ENCODE results near the gene ENTHD1.

ENTHD1 gene

DNA sequence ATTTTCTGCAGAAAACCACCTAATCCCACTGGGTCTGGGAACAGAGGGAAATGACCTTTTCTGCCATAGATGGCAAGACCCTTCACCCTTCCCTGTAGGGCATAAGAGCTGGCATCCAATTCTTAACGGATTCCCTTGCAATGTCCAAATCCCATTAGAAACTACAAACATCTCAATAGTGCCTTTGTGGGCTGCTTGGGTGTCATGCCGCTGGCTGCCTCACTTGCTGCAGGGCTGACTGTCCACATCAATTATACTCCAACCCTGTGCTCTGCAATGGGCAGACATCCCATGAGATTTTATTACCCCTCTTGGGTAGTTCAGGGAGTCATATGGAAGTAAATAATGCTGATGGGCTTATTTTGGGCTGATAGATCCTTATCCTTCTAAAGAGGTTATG is 14.6 kb upstream of the ENTHD1 start:
- no peaks in the 10 kb centered on the region for H3K27me3 ChIP-seq (ENCODE audit: insufficient read depth, low read depth)
- no peak overlapping the region for H3K27ac ChIP-seq
- no peak overlapping the region for H3K4me2 ChIP-seq
- H3K9ac ChIP-seq: no peak overlapping the region
- H4K20me1 ChIP-seq (ENCODE audit: insufficient read depth): no peaks in the 10 kb centered on the region
- no peaks in the 10 kb centered on the region for H3K36me3 ChIP-seq (ENCODE audit: insufficient read depth)
- no peak overlapping the region for H2AFZ ChIP-seq (ENCODE audit: low read depth)
- no peaks in the 10 kb centered on the region for H3K4me1 ChIP-seq (ENCODE audit: low read depth, poor library complexity, severe bottlenecking)
- no peaks in the 10 kb centered on the region for H3K79me2 ChIP-seq (ENCODE audit: insufficient read depth, low read depth)
- H3K4me3 ChIP-seq (IDR thresholded peaks at IDR 0.05; ENCODE audit: insufficient read depth, low read depth, low read length): no peak overlapping the region
- TF ChIP-seq, protein P1, sequence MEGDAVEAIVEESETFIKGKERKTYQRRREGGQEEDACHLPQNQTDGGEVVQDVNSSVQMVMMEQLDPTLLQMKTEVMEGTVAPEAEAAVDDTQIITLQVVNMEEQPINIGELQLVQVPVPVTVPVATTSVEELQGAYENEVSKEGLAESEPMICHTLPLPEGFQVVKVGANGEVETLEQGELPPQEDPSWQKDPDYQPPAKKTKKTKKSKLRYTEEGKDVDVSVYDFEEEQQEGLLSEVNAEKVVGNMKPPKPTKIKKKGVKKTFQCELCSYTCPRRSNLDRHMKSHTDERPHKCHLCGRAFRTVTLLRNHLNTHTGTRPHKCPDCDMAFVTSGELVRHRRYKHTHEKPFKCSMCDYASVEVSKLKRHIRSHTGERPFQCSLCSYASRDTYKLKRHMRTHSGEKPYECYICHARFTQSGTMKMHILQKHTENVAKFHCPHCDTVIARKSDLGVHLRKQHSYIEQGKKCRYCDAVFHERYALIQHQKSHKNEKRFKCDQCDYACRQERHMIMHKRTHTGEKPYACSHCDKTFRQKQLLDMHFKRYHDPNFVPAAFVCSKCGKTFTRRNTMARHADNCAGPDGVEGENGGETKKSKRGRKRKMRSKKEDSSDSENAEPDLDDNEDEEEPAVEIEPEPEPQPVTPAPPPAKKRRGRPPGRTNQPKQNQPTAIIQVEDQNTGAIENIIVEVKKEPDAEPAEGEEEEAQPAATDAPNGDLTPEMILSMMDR (conservative IDR thresholded peaks at IDR 0.05; ENCODE audit: low read depth, low read length): no peak

DNA sequence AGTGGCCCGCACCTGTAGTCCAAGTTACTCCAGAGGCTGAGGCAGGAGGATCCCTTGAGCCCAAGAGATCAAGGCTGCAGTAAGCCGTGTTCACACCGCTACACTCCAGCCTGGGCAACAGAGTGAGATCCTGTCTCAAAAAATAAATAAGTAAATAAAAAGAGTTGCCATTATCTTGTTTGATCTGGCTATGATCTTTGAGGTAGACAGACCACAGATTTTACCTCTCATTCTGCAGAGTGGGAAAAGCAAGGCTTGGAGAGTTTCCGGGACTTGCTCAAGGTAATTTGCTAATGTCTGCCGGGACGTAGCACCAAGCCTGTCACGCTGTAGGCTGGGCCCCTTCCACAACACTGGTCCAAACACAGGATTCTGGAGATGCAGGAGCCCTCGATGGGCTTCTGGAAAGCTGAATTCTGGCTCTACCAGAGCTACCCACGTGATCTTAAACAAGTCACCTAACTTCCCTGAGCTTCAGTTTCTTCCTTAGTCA is 14.1 kb upstream of the ENTHD1 start:
- no peak overlapping the region for H3K9ac ChIP-seq
- H4K20me1 ChIP-seq (ENCODE audit: insufficient read depth): no peaks in the 10 kb centered on the region
- no peak overlapping the region for H3K4me2 ChIP-seq
- no peaks in the 10 kb centered on the region for H3K79me2 ChIP-seq (ENCODE audit: insufficient read depth, low read depth)
- no peak overlapping the region for H3K27ac ChIP-seq
- no peaks in the 10 kb centered on the region for H3K4me1 ChIP-seq (ENCODE audit: low read depth, poor library complexity, severe bottlenecking)
- no peaks in the 10 kb centered on the region for H3K27me3 ChIP-seq (ENCODE audit: insufficient read depth, low read depth)
- H2AFZ ChIP-seq (ENCODE audit: low read depth): no peak overlapping the region
- TF ChIP-seq, protein P1 (conservative IDR thresholded peaks at IDR 0.05; ENCODE audit: low read depth, low read length): no peak
- no peaks in the 10 kb centered on the region for H3K36me3 ChIP-seq (ENCODE audit: insufficient read depth)
- H3K4me3 ChIP-seq (IDR thresholded peaks at IDR 0.05; ENCODE audit: insufficient read depth, low read depth, low read length): no peak overlapping the region

DNA sequence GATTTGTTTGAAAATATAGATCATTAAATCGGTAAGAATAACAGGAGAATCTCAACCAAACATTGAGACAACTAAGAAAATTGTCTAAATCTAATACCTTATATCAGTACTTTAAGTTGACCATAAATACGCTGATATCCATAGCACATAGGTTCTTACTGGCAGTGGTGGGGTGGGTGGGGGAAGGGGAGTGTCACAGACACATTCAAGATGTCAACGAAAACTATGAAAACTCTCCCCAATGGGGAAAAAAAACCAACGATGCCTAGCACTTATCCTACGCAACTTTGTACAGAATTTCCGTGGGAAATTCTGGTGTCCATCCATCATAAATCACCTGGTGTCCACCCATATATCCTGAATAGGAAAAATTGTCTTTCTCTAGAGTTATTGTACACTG is 13.5 kb upstream of the ENTHD1 start:
- H3K4me3 ChIP-seq (IDR thresholded peaks at IDR 0.05; ENCODE audit: insufficient read depth, low read depth, low read length): no peak overlapping the region
- no peaks in the 10 kb centered on the region for H3K79me2 ChIP-seq (ENCODE audit: insufficient read depth, low read depth)
- no peak overlapping the region for H3K27ac ChIP-seq
- H3K27me3 ChIP-seq (ENCODE audit: insufficient read depth, low read depth): no peaks in the 10 kb centered on the region
- H3K4me2 ChIP-seq: no peak overlapping the region
- TF ChIP-seq, protein P1 (conservative IDR thresholded peaks at IDR 0.05; ENCODE audit: low read depth, low read length): no peak
- no peaks in the 10 kb centered on the region for H3K4me1 ChIP-seq (ENCODE audit: low read depth, poor library complexity, severe bottlenecking)
- no peaks in the 10 kb centered on the region for H4K20me1 ChIP-seq (ENCODE audit: insufficient read depth)
- no peak overlapping the region for H3K9ac ChIP-seq
- no peak overlapping the region for H2AFZ ChIP-seq (ENCODE audit: low read depth)
- no peaks in the 10 kb centered on the region for H3K36me3 ChIP-seq (ENCODE audit: insufficient read depth)

DNA sequence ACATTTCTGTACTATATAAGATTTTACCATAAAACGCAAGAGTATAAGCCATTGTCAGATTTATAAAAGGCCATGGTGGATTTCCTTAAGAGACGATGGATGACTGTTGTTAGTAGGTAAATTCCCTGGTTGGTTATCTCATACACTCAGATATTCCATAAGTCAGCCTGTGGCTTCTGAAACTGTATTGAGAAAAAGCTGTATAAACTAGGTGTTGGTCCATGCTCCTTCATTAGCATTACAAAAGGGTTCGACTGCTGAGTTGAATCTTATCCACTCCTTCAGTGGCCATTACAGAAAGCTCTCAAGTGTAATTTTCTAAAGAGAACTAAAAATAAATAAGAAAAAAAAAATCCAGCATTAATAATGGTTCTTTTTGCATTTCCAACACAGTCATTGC is 12.6 kb upstream of the ENTHD1 start:
- Histone ChIP-seq H3K27ac (no peak overlapping the region), H3K4me3 (IDR thresholded peaks at IDR 0.05; ENCODE audit: insufficient read depth, low read depth, low read length) (no peak overlapping the region), H3K27me3 (ENCODE audit: insufficient read depth, low read depth) (no peaks in the 10 kb centered on the region), H3K9ac (no peak overlapping the region), H3K36me3 (ENCODE audit: insufficient read depth) (no peaks in the 10 kb centered on the region), H3K79me2 (ENCODE audit: insufficient read depth, low read depth) (no peaks in the 10 kb centered on the region), H2AFZ (ENCODE audit: low read depth) (no peak overlapping the region), H3K4me2 (no peak overlapping the region), H4K20me1 (ENCODE audit: insufficient read depth) (no peaks in the 10 kb centered on the region), H3K4me1 (ENCODE audit: low read depth, poor library complexity, severe bottlenecking) (peaks cover 6% of the 10 kb centered on the region)
- TF ChIP-seq, protein P1 (conservative IDR thresholded peaks at IDR 0.05; ENCODE audit: low read depth, low read length): no peak
